HG03460 (cell line): ENCODE results near the gene WWOX.

Experiments
- ATAC-seq: cut with Tn5 transposase; IDR thresholded peaks from one replicate; pipeline ENCODE4 v1.9.1; 2021; ENCODE audit not compliant: unreplicated experiment

The WWOX gene

GRCh38 chr16:78957317-78958100 is 858.1 kb downstream of the WWOX start:
- no peak for ATAC-seq

- ATAC-seq: peak; percentile 46
Observed at GRCh38 chr16:78961464-78961863, 862.0 kb downstream of the WWOX start.

- peak; percentile 93 for ATAC-seq
Observed at GRCh38 chr16:78962457-78962929, 863.0 kb downstream of the WWOX start.

- no peak for ATAC-seq
Observed at GRCh38 chr16:78967948-78968347, 868.5 kb downstream of the WWOX start.

- no peak for ATAC-seq
Observed at GRCh38 chr16:78969721-78970120, 870.3 kb downstream of the WWOX start.

GRCh38 chr16:78970650-78971049 is 871.2 kb downstream of the WWOX start:
- no peak for ATAC-seq

GRCh38 chr16:78972006-78972405 is 872.6 kb downstream of the WWOX start:
- no peak for ATAC-seq

GRCh38 chr16:78972986-78973385 is 873.5 kb downstream of the WWOX start:
- no peak for ATAC-seq

GRCh38 chr16:78976212-78976611 is 876.8 kb downstream of the WWOX start:
- ATAC-seq: no peak

- ATAC-seq: no peak
Observed at GRCh38 chr16:78980825-78981224, 881.4 kb downstream of the WWOX start.

- ATAC-seq: no peak
Observed at GRCh38 chr16:78982096-78982744, 882.8 kb downstream of the WWOX start.

- ATAC-seq: no peak
Observed at GRCh38 chr16:78984324-78984723, 884.9 kb downstream of the WWOX start.

GRCh38 chr16:78984887-78985464 is 885.5 kb downstream of the WWOX start:
- no peak for ATAC-seq

- ATAC-seq: no peak
Observed at GRCh38 chr16:78985716-78986605, 886.5 kb downstream of the WWOX start.

GRCh38 chr16:78987666-78988065 is 888.2 kb downstream of the WWOX start:
- no peak for ATAC-seq

- no peak for ATAC-seq
Observed at GRCh38 chr16:78988361-78988969, 889.0 kb downstream of the WWOX start.

- no peak for ATAC-seq
Observed at GRCh38 chr16:78990309-78990701, 890.9 kb downstream of the WWOX start.

GRCh38 chr16:78992001-78992400 is 892.5 kb downstream of the WWOX start:
- no peak for ATAC-seq

- no peak for ATAC-seq
Observed at GRCh38 chr16:78993346-78993745, 893.9 kb downstream of the WWOX start.

GRCh38 chr16:78994135-78994745 is 894.8 kb downstream of the WWOX start:
- ATAC-seq: no peak
